Sigmoid colon (tissue), 7 donors: ENCODE results near the gene PLD3. TPM values are rescaled to one million over a fixed set of nuclear protein-coding genes. Genes with fewer than 3 reads are reported as not detected.

Experiments
- DNase-seq: peaks from one replicate; pipeline ENCODE4 v3.0.0-alpha.2; 2019
- H3K27ac ChIP-seq, 4 donors: fragments of 200-600 bp; sonication (generic); one replicate each; pipeline ENCODE4 v1.5.1; 2016 to 2019; ENCODE audit warnings: mild to moderate bottlenecking in 1 of 4
- H3K27me3 ChIP-seq, 3 donors: fragments of 200-600 bp; sonication (generic); one replicate each; pipeline ENCODE4 v1.5.1; 2019; ENCODE audit warnings: mild to moderate bottlenecking in 1 of 3
- H3K36me3 ChIP-seq, 4 donors: fragments of 200-600 bp; sonication (generic); one replicate each; pipeline ENCODE4 v1.5.1; 2016 to 2019
- H3K4me1 ChIP-seq, 4 donors: fragments of 200-600 bp; sonication (generic); one replicate each; pipeline ENCODE4 v1.5.1; 2017 to 2019
- H3K4me3 ChIP-seq, 4 donors: fragments of 200-600 bp; sonication (generic); one replicate each; pipeline ENCODE4 v1.5.1; 2017 to 2019; ENCODE audit warnings: mild to moderate bottlenecking in 2 of 4, moderate library complexity in 1 of 4
- H3K9me3 ChIP-seq, 4 donors: fragments of 200-600 bp in 3 of 4; sonication (generic) in 3 of 4; one replicate each; pipeline versions ENCODE4 v1.5.1 to v1.6.1; 2013 to 2019
- CTCF ChIP-seq, 4 experiments: fragments of 450-650 bp in 3 of 4; fragments of 200-600 bp in 1 of 4; IDR thresholded peaks; one replicate each; pipeline ENCODE4 v1.5.1; 2016 to 2019; ENCODE audit warnings: antibody characterized with exemption in 4 of 4, mild to moderate bottlenecking in 3 of 4, moderate library complexity in 2 of 4
- EP300 ChIP-seq, 4 donors: sonication (generic); formaldehyde crosslinking; IDR thresholded peaks; one replicate each; pipeline ENCODE4 v1.6.1; 2017; ENCODE audit warnings: antibody characterized with exemption in 4 of 4
- POLR2A ChIP-seq, 2 donors: fragments of 450-650 bp; IDR thresholded peaks; one replicate each; pipeline ENCODE4 v1.6.1; 2016; ENCODE audit warnings: antibody characterized with exemption in 2 of 2, mild to moderate bottlenecking in 2 of 2, moderate library complexity in 2 of 2
- POLR2AphosphoS5 ChIP-seq, 4 donors: sonication (generic); formaldehyde crosslinking; IDR thresholded peaks; one replicate each; pipeline ENCODE4 v1.6.1; 2017; ENCODE audit warnings: antibody characterized with exemption in 4 of 4
- WGBS, 2 donors: extraction: QIAGEN DNeasy Blood & Tissue Kit; methylation state at CpG; one replicate each; pipeline ENCODE4 v1.1.7; 2013; 5-methylcytosine and 5-hydroxymethylcytosine counted together
- intact Hi-C: fragments of 100-400 bp; cut with DNase I; formaldehyde crosslinking; loops from one replicate; pipeline ENCODE4 v1.15.1; 2023
- polyA plus RNA-seq, 3 donors: library from polyadenylated mRNA; stranded (reverse); fragments of 200-250 nt; gene quantifications; one replicate each; pipeline ENCODE4 v1.2.3, GENCODE V29; 2013
- total RNA-seq, 4 donors: library from RNA; depleted of rRNA; stranded (reverse); fragments of >200 nt; gene quantifications; one replicate each; pipeline ENCODE4 v1.1.0, GENCODE V29; 2016
- donor health status: healthy with polysubstance abuse.
- donor health status: Bipolar disorder and iron deficiency.
- donor health status: healthy.

PLD3 gene
- total and polyA plus RNA-seq, 7 donors, result 48.0 to 270 (median 164) TPM

DNA sequence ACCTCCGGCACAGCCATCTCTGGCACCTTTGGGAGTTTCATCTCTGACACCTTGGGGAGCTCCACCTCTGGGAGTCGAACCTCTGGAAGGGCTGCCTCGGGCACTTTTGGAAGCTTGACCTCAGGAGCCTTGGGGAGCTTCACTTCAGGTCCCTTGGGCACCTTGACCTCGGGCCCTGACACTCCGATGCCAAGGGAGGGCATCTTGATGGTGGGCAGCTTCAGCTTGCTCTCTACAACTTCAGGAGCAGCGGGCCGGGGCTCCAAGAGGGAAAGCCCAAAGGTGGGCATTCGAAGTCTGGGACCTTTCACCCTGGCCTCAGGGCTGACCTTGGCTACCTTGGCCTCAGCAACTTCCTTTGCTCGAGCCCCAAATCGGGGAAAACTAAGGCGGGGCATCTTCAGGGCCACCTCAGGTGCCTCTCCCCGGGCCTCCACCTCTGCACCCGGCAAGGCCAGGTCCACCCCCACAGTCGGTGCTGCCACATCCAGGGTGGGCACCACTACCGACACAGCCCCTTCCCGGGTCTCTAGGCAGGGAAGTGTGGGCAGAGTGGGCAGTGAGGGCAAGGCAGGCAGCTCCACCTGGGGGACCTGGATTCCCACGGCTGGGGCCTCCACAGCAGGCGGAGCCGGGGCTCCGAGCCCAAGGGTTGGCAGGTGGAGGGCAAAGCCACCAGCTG lies 48.5 kb downstream of the PLD3 start:
- intact Hi-C loops, result no loop called here
- no peaks in the 10 kb centered on the region for H3K4me1 ChIP-seq
- H3K27ac ChIP-seq, result no peak overlapping the region
- no peaks in the 10 kb centered on the region for H3K27me3 ChIP-seq
- no peak overlapping the region for H3K4me3 ChIP-seq
- WGBS, 2 donors, result 87 to 90% methylated on average over 20 of the region's 20 CpGs
- no peak for DNase-seq
- H3K36me3 ChIP-seq, result no peaks in the 10 kb centered on the region
- TF ChIP-seq POLR2AphosphoS5 (IDR thresholded peaks at IDR 0.05) (no peak), EP300 (IDR thresholded peaks at IDR 0.05) (no peak), CTCF (IDR thresholded peaks at IDR 0.05) (no peak), POLR2A (IDR thresholded peaks at IDR 0.05) (no peak)
- H3K9me3 ChIP-seq, result no peaks in the 10 kb centered on the region

DNA sequence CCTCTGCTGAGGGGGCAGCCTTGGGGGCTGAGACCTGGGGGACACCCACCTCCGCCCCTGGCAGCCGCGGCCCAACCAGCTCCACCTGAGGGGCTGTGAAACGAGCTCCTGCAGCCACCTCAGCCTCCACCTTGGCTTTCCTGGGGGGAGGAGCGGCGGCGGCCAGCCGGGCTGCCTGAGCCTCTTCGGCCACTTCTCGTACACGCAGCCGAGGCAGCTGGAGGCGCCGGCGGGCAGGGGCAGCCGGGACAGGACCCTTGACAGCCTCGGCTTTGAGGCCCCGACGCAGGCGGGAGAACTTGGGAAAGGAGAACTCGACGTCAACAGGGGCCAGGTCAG lies 49.0 kb downstream of the PLD3 start:
- Histone ChIP-seq H3K9me3 (no peaks in the 10 kb centered on the region), H3K27me3 (no peaks in the 10 kb centered on the region), H3K4me1 (no peaks in the 10 kb centered on the region), H3K27ac (no peak overlapping the region), H3K4me3 (no peak overlapping the region), H3K36me3 (no peaks in the 10 kb centered on the region)
- no peak for TF ChIP-seq EP300 (IDR thresholded peaks at IDR 0.05)
- TF ChIP-seq POLR2A (IDR thresholded peaks at IDR 0.05), result no peak
- TF ChIP-seq POLR2AphosphoS5 (IDR thresholded peaks at IDR 0.05), result no peak
- TF ChIP-seq CTCF (IDR thresholded peaks at IDR 0.05), result no peak
- WGBS, 2 donors, result 95 to 96% methylated on average over 22 of the region's 22 CpGs
- intact Hi-C loops, result no loop called here
- no peak for DNase-seq

DNA sequence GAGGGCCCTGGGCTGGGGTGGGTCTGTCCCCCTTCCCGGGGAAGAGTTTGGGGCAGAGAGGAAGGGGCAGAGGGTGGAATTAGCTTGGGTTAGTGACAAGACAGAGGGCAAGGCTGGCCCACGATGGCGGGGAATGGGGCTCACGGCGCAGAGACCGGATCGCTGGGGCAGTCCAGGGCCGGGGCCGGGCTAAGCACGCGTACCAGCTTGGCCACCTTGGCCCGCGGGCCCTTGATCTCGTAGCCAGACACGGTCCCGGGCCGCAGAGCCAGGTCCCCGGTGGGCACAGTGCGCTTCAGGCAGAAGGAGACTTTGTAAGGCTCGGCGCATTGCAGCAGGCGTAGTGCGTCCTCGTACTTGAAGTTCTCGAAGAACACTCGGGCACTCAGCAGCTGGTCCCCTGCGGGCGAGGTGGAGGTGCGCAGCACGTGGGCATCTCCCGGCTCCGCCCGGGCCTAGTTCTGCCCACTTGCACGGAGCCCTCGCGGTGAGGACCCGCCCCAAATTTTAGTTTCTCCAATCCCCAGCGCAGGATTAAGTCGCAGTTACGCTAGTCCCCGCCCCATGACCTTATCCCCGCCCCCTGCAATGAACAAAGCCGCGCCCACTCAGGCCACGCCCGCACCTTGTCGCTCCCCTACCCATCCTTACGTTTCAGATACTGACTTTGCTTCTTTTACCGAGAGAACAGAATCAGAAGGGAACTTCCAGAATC lies 50.1 kb downstream of the PLD3 start:
- Histone ChIP-seq H3K4me1 (peaks cover 0 to 10% (median 8%) of the 10 kb centered on the region in 4 donors), H3K9me3 (no peaks in the 10 kb centered on the region), H3K4me3 (peak overlapping the region in 2 of 4 donors; percentile 10 to 18), H3K36me3 (no peaks in the 10 kb centered on the region), H3K27me3 (no peaks in the 10 kb centered on the region), H3K27ac (no peak overlapping the region)
- WGBS, 2 donors, result 43 to 58% methylated on average over 49 of the region's 49 CpGs
- DNase-seq, result no peak
- TF ChIP-seq POLR2A (IDR thresholded peaks at IDR 0.05), result no peak
- TF ChIP-seq EP300 (IDR thresholded peaks at IDR 0.05), result no peak
- no peak for TF ChIP-seq CTCF (IDR thresholded peaks at IDR 0.05)
- TF ChIP-seq POLR2AphosphoS5 (IDR thresholded peaks at IDR 0.05), result no peak
- intact Hi-C loops, result no loop called here

- peaks cover 0 to 26% (median 12%) of the 10 kb centered on the region in 4 donors for H3K4me1 ChIP-seq
- WGBS, 2 donors, result 48 to 80% methylated on average over 3 of the region's 3 CpGs
- no peak overlapping the region for H3K27ac ChIP-seq
- H3K27me3 ChIP-seq, result no peaks in the 10 kb centered on the region
- DNase-seq, result no peak
- TF ChIP-seq EP300 (IDR thresholded peaks at IDR 0.05) (no peak), CTCF (IDR thresholded peaks at IDR 0.05) (no peak), POLR2A (IDR thresholded peaks at IDR 0.05) (no peak), POLR2AphosphoS5 (IDR thresholded peaks at IDR 0.05) (no peak)
- no peak overlapping the region for H3K4me3 ChIP-seq
- H3K9me3 ChIP-seq, result no peaks in the 10 kb centered on the region
- H3K36me3 ChIP-seq, result no peaks in the 10 kb centered on the region
- intact Hi-C loops, result loop anchor here (5.0 kb wide), 3 partner anchors 33 to 67 kb away; partner anchors contain the start of genes BLVRB, C19orf47, PLD3 and SPTBN4
Measured at GRCh38 chr19:40400559-40400958, 52.1 kb downstream of the PLD3 start.
